ENCODE data around the gene TMEM87A. TPM values are rescaled to one million over a fixed set of nuclear protein-coding genes. Genes with fewer than 3 reads are reported as not detected.

TMEM87A gene
- total and polyA plus RNA-seq, 2 donors (not counting 1 experiment from before 2014, with no cell fraction given), result 44.8 to 61.8 TPM

DNA sequence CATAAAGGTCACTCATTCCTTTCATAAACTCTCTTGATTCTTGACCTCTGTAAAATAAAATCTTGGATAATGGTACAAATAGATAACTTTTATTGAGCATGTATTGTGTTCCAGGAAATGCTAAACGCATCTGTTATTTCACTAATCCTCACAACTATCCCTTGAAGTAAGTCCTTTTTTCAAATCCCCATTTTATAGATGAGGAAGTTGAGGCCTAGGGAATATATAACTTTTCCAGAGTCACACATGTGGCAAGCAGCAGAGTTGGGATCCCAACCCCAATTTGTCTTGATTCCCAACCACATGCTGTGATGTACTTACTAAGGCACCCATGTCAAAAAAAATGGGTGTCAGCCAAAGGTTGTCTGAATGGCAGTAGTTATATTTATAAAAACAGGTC lies 71.4 kb downstream of the TMEM87A start:
- Histone ChIP-seq H3K36me3 (ENCODE audit: control insufficient read depth, insufficient read depth, low read length) (no peaks in the 10 kb centered on the region), H3K9me3 (ENCODE audit: control insufficient read depth, insufficient read depth, low read depth, low read length) (no peaks in the 10 kb centered on the region), H3K27ac (ENCODE audit: insufficient read depth, low read length) (no peak overlapping the region), H3K4me3 (replicated peaks in 1 of 4; ENCODE audit: control extremely low read depth in 1 of 4, insufficient read depth in 1 of 4, low read depth in 3 of 4, low read length in 4 of 4) (no peak overlapping the region), H4K20me1 (ENCODE audit: control insufficient read depth, extremely low read depth, insufficient read depth, low read length) (no peaks in the 10 kb centered on the region), H3K79me2 (ENCODE audit: control insufficient read depth, insufficient read depth, low read length) (peaks cover 19% of the 10 kb centered on the region), H3K4me2 (ENCODE audit: extremely low read depth, insufficient read depth, low read length) (no peak overlapping the region), H3K9ac (ENCODE audit: insufficient read depth, low read length) (no peak overlapping the region), H3K27me3 (ENCODE audit: control insufficient read depth, insufficient read depth, low read length) (no peaks in the 10 kb centered on the region), H3K4me1 (ENCODE audit: control insufficient read depth, extremely low read depth, insufficient read depth, low read length) (no peaks in the 10 kb centered on the region), H2AFZ (ENCODE audit: low read length) (no peak overlapping the region)
- TF ChIP-seq EZH2 (IDR thresholded peaks at IDR 0.05; ENCODE audit: low read length, missing control alignments), result no peak
- TF ChIP-seq, protein P1, sequence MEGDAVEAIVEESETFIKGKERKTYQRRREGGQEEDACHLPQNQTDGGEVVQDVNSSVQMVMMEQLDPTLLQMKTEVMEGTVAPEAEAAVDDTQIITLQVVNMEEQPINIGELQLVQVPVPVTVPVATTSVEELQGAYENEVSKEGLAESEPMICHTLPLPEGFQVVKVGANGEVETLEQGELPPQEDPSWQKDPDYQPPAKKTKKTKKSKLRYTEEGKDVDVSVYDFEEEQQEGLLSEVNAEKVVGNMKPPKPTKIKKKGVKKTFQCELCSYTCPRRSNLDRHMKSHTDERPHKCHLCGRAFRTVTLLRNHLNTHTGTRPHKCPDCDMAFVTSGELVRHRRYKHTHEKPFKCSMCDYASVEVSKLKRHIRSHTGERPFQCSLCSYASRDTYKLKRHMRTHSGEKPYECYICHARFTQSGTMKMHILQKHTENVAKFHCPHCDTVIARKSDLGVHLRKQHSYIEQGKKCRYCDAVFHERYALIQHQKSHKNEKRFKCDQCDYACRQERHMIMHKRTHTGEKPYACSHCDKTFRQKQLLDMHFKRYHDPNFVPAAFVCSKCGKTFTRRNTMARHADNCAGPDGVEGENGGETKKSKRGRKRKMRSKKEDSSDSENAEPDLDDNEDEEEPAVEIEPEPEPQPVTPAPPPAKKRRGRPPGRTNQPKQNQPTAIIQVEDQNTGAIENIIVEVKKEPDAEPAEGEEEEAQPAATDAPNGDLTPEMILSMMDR (conservative IDR thresholded peaks at IDR 0.05 in 1 of 2, IDR thresholded peaks at IDR 0.05 in 1 of 2; ENCODE audit: low read depth in 1 of 2, low read length in 2 of 2), result no peak
- DNase-seq (ENCODE audit: low read depth in 2 of 2), result no peak

DNA sequence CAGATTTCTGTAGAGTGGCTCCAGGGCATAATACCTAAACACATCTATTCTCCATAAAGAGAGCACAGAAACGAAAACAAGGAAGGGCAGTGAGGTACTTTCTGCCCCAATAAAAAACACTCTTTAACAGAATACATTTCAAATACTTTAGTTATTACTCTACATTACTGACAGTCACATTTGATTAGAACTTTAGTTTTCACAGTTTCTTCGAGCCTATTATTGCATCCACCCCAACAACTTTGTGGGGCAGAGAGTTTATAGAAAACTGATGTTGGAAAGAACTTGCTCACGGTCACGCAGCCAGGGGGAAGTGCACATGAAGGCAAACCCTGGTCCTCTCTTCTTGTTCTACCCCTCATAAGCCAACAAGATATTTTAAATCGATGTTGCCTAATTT lies 74.1 kb downstream of the TMEM87A start:
- H3K4me2 ChIP-seq (ENCODE audit: extremely low read depth, insufficient read depth, low read length), result no peak overlapping the region
- no peak overlapping the region for H2AFZ ChIP-seq (ENCODE audit: low read length)
- no peak overlapping the region for H3K4me3 ChIP-seq (replicated peaks in 1 of 4; ENCODE audit: control extremely low read depth in 1 of 4, insufficient read depth in 1 of 4, low read depth in 3 of 4, low read length in 4 of 4)
- no peaks in the 10 kb centered on the region for H4K20me1 ChIP-seq (ENCODE audit: control insufficient read depth, extremely low read depth, insufficient read depth, low read length)
- TF ChIP-seq EZH2 (IDR thresholded peaks at IDR 0.05; ENCODE audit: low read length, missing control alignments), result no peak
- TF ChIP-seq, protein P1 (conservative IDR thresholded peaks at IDR 0.05 in 1 of 2, IDR thresholded peaks at IDR 0.05 in 1 of 2; ENCODE audit: low read depth in 1 of 2, low read length in 2 of 2), result no peak
- no peak for DNase-seq (ENCODE audit: low read depth in 2 of 2)
- H3K4me1 ChIP-seq (ENCODE audit: control insufficient read depth, extremely low read depth, insufficient read depth, low read length), result no peaks in the 10 kb centered on the region
- H3K27me3 ChIP-seq (ENCODE audit: control insufficient read depth, insufficient read depth, low read length), result no peaks in the 10 kb centered on the region
- H3K9ac ChIP-seq (ENCODE audit: insufficient read depth, low read length), result no peak overlapping the region
- no peaks in the 10 kb centered on the region for H3K9me3 ChIP-seq (ENCODE audit: control insufficient read depth, insufficient read depth, low read depth, low read length)
- H3K36me3 ChIP-seq (ENCODE audit: control insufficient read depth, insufficient read depth, low read length), result no peaks in the 10 kb centered on the region
- H3K27ac ChIP-seq (ENCODE audit: insufficient read depth, low read length), result no peak overlapping the region
- H3K79me2 ChIP-seq (ENCODE audit: control insufficient read depth, insufficient read depth, low read length), result peaks cover 10% of the 10 kb centered on the region

GRCh38 chr15:42198516-42198915 lies 74.7 kb downstream of the TMEM87A start:
- Histone ChIP-seq H2AFZ (ENCODE audit: low read length) (no peak overlapping the region), H3K4me2 (ENCODE audit: extremely low read depth, insufficient read depth, low read length) (no peak overlapping the region), H3K27me3 (ENCODE audit: control insufficient read depth, insufficient read depth, low read length) (no peaks in the 10 kb centered on the region), H3K4me3 (replicated peaks in 1 of 4; ENCODE audit: control extremely low read depth in 1 of 4, insufficient read depth in 1 of 4, low read depth in 3 of 4, low read length in 4 of 4) (no peak overlapping the region), H3K79me2 (ENCODE audit: control insufficient read depth, insufficient read depth, low read length) (peaks cover 4% of the 10 kb centered on the region), H3K36me3 (ENCODE audit: control insufficient read depth, insufficient read depth, low read length) (no peaks in the 10 kb centered on the region), H3K9me3 (ENCODE audit: control insufficient read depth, insufficient read depth, low read depth, low read length) (no peaks in the 10 kb centered on the region), H3K9ac (ENCODE audit: insufficient read depth, low read length) (no peak overlapping the region), H3K27ac (ENCODE audit: insufficient read depth, low read length) (no peak overlapping the region), H3K4me1 (ENCODE audit: control insufficient read depth, extremely low read depth, insufficient read depth, low read length) (no peaks in the 10 kb centered on the region), H4K20me1 (ENCODE audit: control insufficient read depth, extremely low read depth, insufficient read depth, low read length) (no peaks in the 10 kb centered on the region)
- no peak for TF ChIP-seq EZH2 (IDR thresholded peaks at IDR 0.05; ENCODE audit: low read length, missing control alignments)
- no peak for DNase-seq (ENCODE audit: low read depth in 2 of 2)
